Naive thymus-derived CD8-positive, alpha-beta T cell (primary cell): ENCODE measurements around the gene TEC. TPM values are rescaled to one million over a fixed set of nuclear protein-coding genes. Genes with fewer than 3 reads are reported as not detected.
"Not testable (repeated sequence)": the region's sequence is repeated elsewhere in the genome, so short reads cannot be mapped to it uniquely, and the experiment has no call there.

ENCODE experiments used
- ATAC-seq, 2 donors: fragments of 150-1000 bp; cut with Tn5 transposase in 1 of 2; sonication (Bioruptor Pico), chemical (Tn5 transposase) in 1 of 2; 1 replicate in 1 of 2; 2 replicates in 1 of 2; pipeline ENCODE4 v1.10.0; 2021; ENCODE audit warnings: mild to moderate bottlenecking in 2 of 2, moderate library complexity in 2 of 2
- POLR2A ChIA-PET: fragments of 350-600 bp; sonication (Branson Sonifier 250); formaldehyde crosslinking; loops from one replicate; lab custom pipeline; 2021; ENCODE audit warnings: antibody characterized with exemption; lab: Charles Lee
- DNase-seq, 10 donors: peaks; one replicate each; pipeline versions ENCODE4 v3.0.0 to v3.0.0-alpha.2; 2020 to 2022
- H3K27ac Mint-ChIP-seq, 10 donors: one replicate each; pipeline ENCODE4 v1.8.0; 2020 to 2022; ENCODE audit warnings: mild to moderate bottlenecking in 10 of 10, mixed read lengths in 10 of 10, moderate library complexity in 4 of 10, inconsistent platforms in 1 of 10
- H3K27me3 Mint-ChIP-seq, 5 donors: one replicate each; pipeline ENCODE4 v1.8.0; 2021 to 2022; ENCODE audit warnings: mixed read lengths in 5 of 5
- H3K36me3 Mint-ChIP-seq, 3 donors: one replicate each; pipeline ENCODE4 v1.8.0; 2020 to 2022; ENCODE audit warnings: mixed read lengths in 3 of 3, mild to moderate bottlenecking in 2 of 3, inconsistent platforms in 1 of 3
- H3K4me1 Mint-ChIP-seq, 4 donors: one replicate each; pipeline ENCODE4 v1.8.0; 2021 to 2022; ENCODE audit warnings: mixed read lengths in 4 of 4
- H3K4me3 Mint-ChIP-seq, 10 donors: one replicate each; pipeline ENCODE4 v1.8.0; 2020 to 2022; ENCODE audit warnings: mild to moderate bottlenecking in 10 of 10, mixed read lengths in 10 of 10, moderate library complexity in 6 of 10, inconsistent platforms in 1 of 10
- H3K9me3 Mint-ChIP-seq, 9 donors: one replicate each; pipeline ENCODE4 v1.8.0; 2020 to 2022; ENCODE audit warnings: mixed read lengths in 9 of 9, mild to moderate bottlenecking in 3 of 9, inconsistent platforms in 1 of 9, moderate library complexity in 1 of 9
- polyA plus RNA-seq, 3 donors: library from polyadenylated mRNA; unstranded; fragments of 300-500 nt; fragmentation: Illumina TruSeq; gene quantifications; one replicate each; pipeline ENCODE4 v1.2.3, GENCODE V29; 2021
- total RNA-seq, 8 experiments: library from RNA in 2 of 8; stranded (reverse) in 2 of 8; gene quantifications; one replicate each; pipeline ENCODE4 v1.2.3 and lab custom pipeline; 2021 to 2026

The TEC gene
- total and polyA plus RNA-seq, 5 experiments from 2014 or later: 1.1 to 4.7 (median 2.5) TPM

GRCh38 chr4:48164561-48164960 is 105.1 kb downstream of the TEC start:
- DNase-seq, H3K4me1 Mint-ChIP-seq, H3K27me3 Mint-ChIP-seq, H3K9me3 Mint-ChIP-seq, POLR2A ChIA-PET, ATAC-seq, H3K4me3 Mint-ChIP-seq, H3K27ac Mint-ChIP-seq: not testable (repeated sequence)
- peaks cover 6 to 23% (median 20%) of the 10 kb centered on the region in 3 donors for H3K36me3 Mint-ChIP-seq

DNA sequence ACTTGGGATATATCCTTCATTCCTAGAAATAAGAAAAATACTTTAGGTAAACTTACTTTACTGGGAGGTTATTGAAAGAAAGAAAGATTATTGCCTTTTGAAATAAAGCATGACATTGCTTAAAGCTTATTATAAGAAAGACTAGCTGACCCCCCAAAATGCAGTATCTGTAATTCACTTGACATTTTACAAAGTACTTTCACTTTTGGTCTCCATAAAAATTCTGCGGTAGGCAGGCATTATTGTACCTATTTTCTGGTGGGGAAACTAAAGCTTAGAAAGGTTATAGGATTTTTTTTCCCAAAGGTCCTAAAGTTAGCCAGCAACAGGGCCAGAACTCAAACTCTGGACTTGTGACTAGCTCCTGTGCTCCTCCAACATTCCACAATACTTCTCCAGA is 105.9 kb downstream of the TEC start:
- POLR2A ChIA-PET: no interaction called here
- Mint-ChIP-seq H3K27ac (no peak overlapping the region), H3K27me3 (no peaks in the 10 kb centered on the region), H3K4me3 (no peak overlapping the region), H3K4me1 (peaks cover 0 to 4% (median 2%) of the 10 kb centered on the region in 4 donors), H3K9me3 (no peaks in the 10 kb centered on the region), H3K36me3 (peaks cover 6 to 27% (median 25%) of the 10 kb centered on the region in 3 donors)
- DNase-seq (no peak), ATAC-seq (no peak)

- Mint-ChIP-seq H3K4me3 (no peak overlapping the region), H3K27ac (no peak overlapping the region), H3K36me3 (peaks cover 10 to 32% (median 19%) of the 10 kb centered on the region in 3 donors), H3K9me3 (peaks cover 0 to 10% (median 3%) of the 10 kb centered on the region in 9 donors), H3K27me3 (no peaks in the 10 kb centered on the region), H3K4me1 (peaks cover 0 to 4% (median 2%) of the 10 kb centered on the region in 4 donors)
- DNase-seq (no peak), ATAC-seq (no peak)
- POLR2A ChIA-PET: no interaction called here
These were observed 107.5 kb downstream of the TEC start for GRCh38 chr4:48162162-48162561.

GRCh38 chr4:48157271-48157670 is 112.4 kb downstream of the TEC start:
- no peak overlapping the region for H3K4me3 Mint-ChIP-seq
- POLR2A ChIA-PET: no interaction called here
- H3K4me1 Mint-ChIP-seq: peaks cover 0 to 3% (median 0%) of the 10 kb centered on the region in 4 donors
- no peak for ATAC-seq
- peak overlapping the region in 1 of 10 donors; percentile 31 for H3K27ac Mint-ChIP-seq
- peaks cover 9 to 53% (median 18%) of the 10 kb centered on the region in 9 donors for H3K9me3 Mint-ChIP-seq
- no peak for DNase-seq
- H3K36me3 Mint-ChIP-seq: peaks cover 26 to 64% (median 41%) of the 10 kb centered on the region in 3 donors
- no peaks in the 10 kb centered on the region for H3K27me3 Mint-ChIP-seq

DNA sequence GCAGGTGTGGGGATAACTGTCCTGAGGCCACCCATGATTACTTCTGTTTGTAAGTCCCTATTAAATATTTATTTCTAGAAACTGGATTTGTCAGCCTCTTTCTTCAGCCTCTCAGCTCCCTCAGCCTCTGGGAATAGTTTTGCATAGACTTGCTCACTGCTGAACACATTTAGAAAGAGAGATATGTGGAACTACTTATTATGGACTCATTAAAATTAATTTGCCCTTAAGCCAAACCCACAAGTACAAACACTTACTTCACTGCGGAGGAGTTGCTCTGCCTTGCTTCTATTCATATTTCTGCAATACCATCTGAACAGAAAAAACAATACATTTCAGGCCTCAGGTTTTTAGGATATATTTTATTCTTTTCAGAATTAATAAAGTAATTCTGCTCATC is 113.2 kb downstream of the TEC start:
- no peak for DNase-seq
- no peak for ATAC-seq
- Mint-ChIP-seq H3K27me3 (no peaks in the 10 kb centered on the region), H3K4me1 (peaks cover 0 to 3% (median 0%) of the 10 kb centered on the region in 4 donors), H3K27ac (no peak overlapping the region), H3K9me3 (peaks cover 9 to 53% (median 18%) of the 10 kb centered on the region in 9 donors), H3K4me3 (no peak overlapping the region), H3K36me3 (peaks cover 26 to 64% (median 41%) of the 10 kb centered on the region in 3 donors)
- POLR2A ChIA-PET: no interaction called here

- Mint-ChIP-seq H3K4me3 (no peak overlapping the region), H3K27ac (no peak overlapping the region), H3K9me3 (peaks cover 9 to 53% (median 18%) of the 10 kb centered on the region in 9 donors), H3K27me3 (no peaks in the 10 kb centered on the region), H3K4me1 (peaks cover 0 to under 1% (median 0%) of the 10 kb centered on the region in 4 donors), H3K36me3 (peaks cover 26 to 58% (median 41%) of the 10 kb centered on the region in 3 donors)
- no peak for DNase-seq
- no peak for ATAC-seq
- POLR2A ChIA-PET: no interaction called here
These were observed 115.7 kb downstream of the TEC start for GRCh38 chr4:48153791-48154550.

GRCh38 chr4:48152259-48152658 is 117.4 kb downstream of the TEC start:
- H3K36me3 Mint-ChIP-seq: peaks cover 22 to 44% (median 32%) of the 10 kb centered on the region in 3 donors
- POLR2A ChIA-PET: no interaction called here
- peaks cover 9 to 44% (median 16%) of the 10 kb centered on the region in 9 donors for H3K9me3 Mint-ChIP-seq
- DNase-seq: no peak
- no peak for ATAC-seq
- H3K4me1 Mint-ChIP-seq: no peaks in the 10 kb centered on the region
- no peak overlapping the region for H3K27ac Mint-ChIP-seq
- no peak overlapping the region for H3K4me3 Mint-ChIP-seq
- H3K27me3 Mint-ChIP-seq: no peaks in the 10 kb centered on the region

GRCh38 chr4:48149827-48150370 is 119.7 kb downstream of the TEC start:
- H3K9me3 Mint-ChIP-seq: peaks cover 1 to 23% (median 9%) of the 10 kb centered on the region in 9 donors
- no peak overlapping the region for H3K27ac Mint-ChIP-seq
- no peak for ATAC-seq
- peaks cover 11 to 22% (median 14%) of the 10 kb centered on the region in 3 donors for H3K36me3 Mint-ChIP-seq
- POLR2A ChIA-PET: no interaction called here
- no peaks in the 10 kb centered on the region for H3K4me1 Mint-ChIP-seq
- DNase-seq: no peak
- H3K27me3 Mint-ChIP-seq: no peaks in the 10 kb centered on the region
- no peak overlapping the region for H3K4me3 Mint-ChIP-seq

GRCh38 chr4:48147621-48148020 is 122.0 kb downstream of the TEC start:
- POLR2A ChIA-PET: no interaction called here
- Mint-ChIP-seq H3K4me3 (no peak overlapping the region), H3K27me3 (no peaks in the 10 kb centered on the region), H3K9me3 (peaks cover 0 to 2% (median 0%) of the 10 kb centered on the region in 9 donors), H3K36me3 (peaks cover 0 to 8% (median 3%) of the 10 kb centered on the region in 3 donors), H3K27ac (no peak overlapping the region), H3K4me1 (no peaks in the 10 kb centered on the region)
- ATAC-seq (no peak), DNase-seq (no peak)

DNA sequence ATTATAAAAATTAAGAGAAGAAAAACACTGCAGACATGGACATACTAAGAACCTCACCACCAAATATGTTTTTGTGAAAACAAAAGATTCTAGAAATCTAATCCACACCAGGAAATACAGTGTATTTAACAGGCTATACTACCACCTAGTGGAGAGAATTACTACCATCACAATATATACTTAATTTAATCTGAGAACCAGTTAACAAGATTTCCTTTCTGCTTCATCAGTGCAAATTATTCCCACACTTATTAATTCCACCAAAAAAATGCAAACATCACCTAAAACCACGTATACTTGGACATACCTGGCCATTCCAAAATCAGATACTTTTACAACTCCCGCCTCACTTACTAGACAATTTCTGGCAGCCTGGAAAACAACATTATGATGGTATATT is 128.6 kb downstream of the TEC start:
- Mint-ChIP-seq H3K9me3 (no peaks in the 10 kb centered on the region), H3K27me3 (no peaks in the 10 kb centered on the region), H3K36me3 (peaks cover 0 to 4% (median 0%) of the 10 kb centered on the region in 3 donors), H3K27ac (peak overlapping the region in 5 of 10 donors; percentile 3 to 97 (median 64)), H3K4me1 (peaks cover 31 to 52% (median 50%) of the 10 kb centered on the region in 4 donors), H3K4me3 (peak overlapping the region in 1 of 10 donors; percentile 79)
- DNase-seq: peak in 3 of 10 donors; percentile 62 to 67 (median 63)
- no peak for ATAC-seq
- POLR2A ChIA-PET: interaction anchor here (7.3 kb wide), 1 partner anchor 14 kb away, joined by 193 read pairs; no protein-coding TSS in a partner anchor

DNA sequence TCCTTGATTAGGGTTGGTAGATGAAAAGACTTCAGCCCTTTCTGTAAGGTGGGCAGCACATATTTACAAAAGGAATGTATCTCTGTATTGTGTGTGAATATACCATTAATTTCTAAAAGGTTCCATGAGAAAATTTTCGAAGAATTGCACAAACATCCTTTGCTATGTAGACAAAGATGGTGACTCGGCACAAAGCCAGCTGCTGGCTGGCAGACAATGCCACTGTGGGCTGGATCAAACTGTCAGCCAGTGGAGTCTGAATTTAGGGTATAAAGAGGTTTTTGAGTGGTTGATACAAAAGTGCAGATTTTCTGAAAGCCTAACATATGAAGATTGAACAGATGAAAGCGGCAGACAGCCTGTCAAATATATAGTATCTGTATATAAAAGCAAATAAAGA is 129.9 kb downstream of the TEC start:
- POLR2A ChIA-PET: interaction anchor here (0.9 to 7.3 kb wide), 5 partner anchors 12 to 225 kb away, joined by 3 to 193 read pairs (median 4); no protein-coding TSS in a partner anchor
- peak in 9 of 10 donors; percentile 27 to 71 (median 45) for DNase-seq
- H3K36me3 Mint-ChIP-seq: peaks cover 0 to 4% (median 0%) of the 10 kb centered on the region in 3 donors
- H3K4me3 Mint-ChIP-seq: peak overlapping the region; percentile 39 to 87 (median 74)
- peak in 1 of 2 donors; percentile 16 for ATAC-seq
- no peaks in the 10 kb centered on the region for H3K9me3 Mint-ChIP-seq
- H3K27me3 Mint-ChIP-seq: no peaks in the 10 kb centered on the region
- H3K4me1 Mint-ChIP-seq: peaks cover 37 to 64% (median 63%) of the 10 kb centered on the region in 4 donors
- H3K27ac Mint-ChIP-seq: peak overlapping the region in 9 of 10 donors; percentile 86 to 97 (median 96)

GRCh38 chr4:48138936-48139335 is 130.7 kb downstream of the TEC start:
- H3K4me1 Mint-ChIP-seq: peaks cover 38 to 71% (median 70%) of the 10 kb centered on the region in 4 donors
- H3K27ac Mint-ChIP-seq: peak overlapping the region in 9 of 10 donors; percentile 86 to 97 (median 96)
- POLR2A ChIA-PET: interaction anchor here (0.9 to 7.3 kb wide), 7 partner anchors 12 to 641 kb away, joined by 3 to 193 read pairs (median 4); partner anchors contain the start of gene FRYL
- no peaks in the 10 kb centered on the region for H3K27me3 Mint-ChIP-seq
- DNase-seq (peak in 9 of 10 donors; percentile 33 to 85 (median 64)), ATAC-seq (peak; percentile 65 to 74)
- H3K9me3 Mint-ChIP-seq: no peaks in the 10 kb centered on the region
- H3K4me3 Mint-ChIP-seq: peak overlapping the region; percentile 51 to 87 (median 78)
- H3K36me3 Mint-ChIP-seq: peaks cover 0 to under 1% (median under 1%) of the 10 kb centered on the region in 3 donors
